Panc1 (cell line): ENCODE results near the gene GTF2A2.

ENCODE experiments used
- CTCF ChIP-seq: fragments of 450-650 bp; IDR thresholded peaks from 2 replicates; pipeline ENCODE4 v1.5.1; 2017; ENCODE audit warnings: mild to moderate bottlenecking
- POLR2AphosphoS5 ChIP-seq: IDR thresholded peaks from 2 replicates; pipeline ENCODE4 v1.6.1; 2012; ENCODE audit warnings: mild to moderate bottlenecking, low read depth, low read length, moderate library complexity

DNA sequence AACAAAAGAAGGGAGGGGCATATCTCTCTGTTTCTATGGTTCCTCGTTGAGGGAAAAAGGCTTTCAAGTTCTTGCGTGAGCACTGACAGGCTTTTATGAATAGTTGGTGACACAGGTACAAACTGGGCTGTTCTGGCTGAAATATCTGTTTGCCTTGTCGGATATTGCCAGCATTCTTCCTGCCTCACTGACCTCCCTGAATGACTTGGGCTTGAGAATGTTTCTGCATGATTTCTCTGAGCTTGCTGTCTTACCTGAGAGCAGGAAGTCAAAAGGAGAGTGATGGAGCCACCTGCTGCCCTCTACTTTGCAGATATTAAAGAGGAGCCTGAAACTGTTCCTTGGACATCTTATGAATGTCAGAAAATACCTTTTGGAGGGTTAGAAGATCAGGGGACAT lies 40.9 kb downstream of the GTF2A2 start:
- TF ChIP-seq CTCF: no peak; the same call in 1 of the 2 replicates
- TF ChIP-seq POLR2AphosphoS5: no peak
